ENCODE measurements around the gene CCDC141. TPM values are rescaled to one million over a fixed set of nuclear protein-coding genes. Genes with fewer than 3 reads are reported as not detected.

Gene CCDC141
- total and polyA plus RNA-seq, 12 donors, result 5.2 to 379 (median 224) TPM

DNA sequence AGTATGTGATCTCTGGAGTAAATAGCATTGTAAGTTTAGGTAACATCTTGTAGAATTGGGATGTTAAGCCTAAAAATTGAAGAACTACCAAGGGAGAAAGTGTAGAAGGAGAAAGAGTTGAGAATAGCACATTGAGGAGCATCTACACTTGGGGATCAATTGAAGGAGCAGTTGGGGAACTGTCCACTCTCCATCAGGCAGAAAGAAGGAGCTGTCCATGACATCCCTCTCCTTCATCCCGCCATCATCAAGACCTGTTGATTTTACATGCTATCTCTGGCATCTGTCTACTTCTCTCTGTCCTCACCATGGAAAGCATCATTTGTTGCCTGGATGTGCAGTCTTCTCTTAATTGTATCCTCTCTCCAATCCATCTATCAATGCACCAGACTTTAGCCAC is 87.8 kb downstream of the CCDC141 start:
- no peak overlapping the region for H3K27ac ChIP-seq
- peaks cover 0 to 17% (median 6%) of the 10 kb centered on the region in 9 donors for H3K4me1 ChIP-seq
- H3K36me3 ChIP-seq, result peaks cover 0 to 15% (median 0%) of the 10 kb centered on the region in 9 donors
- no peaks in the 10 kb centered on the region for H3K9me3 ChIP-seq
- WGBS, 2 donors, result 94 to 95% methylated on average over 1 of the region's 1 CpG
- intact Hi-C loops (cut with DNase I), result no loop called here
- TF ChIP-seq, protein P1, sequence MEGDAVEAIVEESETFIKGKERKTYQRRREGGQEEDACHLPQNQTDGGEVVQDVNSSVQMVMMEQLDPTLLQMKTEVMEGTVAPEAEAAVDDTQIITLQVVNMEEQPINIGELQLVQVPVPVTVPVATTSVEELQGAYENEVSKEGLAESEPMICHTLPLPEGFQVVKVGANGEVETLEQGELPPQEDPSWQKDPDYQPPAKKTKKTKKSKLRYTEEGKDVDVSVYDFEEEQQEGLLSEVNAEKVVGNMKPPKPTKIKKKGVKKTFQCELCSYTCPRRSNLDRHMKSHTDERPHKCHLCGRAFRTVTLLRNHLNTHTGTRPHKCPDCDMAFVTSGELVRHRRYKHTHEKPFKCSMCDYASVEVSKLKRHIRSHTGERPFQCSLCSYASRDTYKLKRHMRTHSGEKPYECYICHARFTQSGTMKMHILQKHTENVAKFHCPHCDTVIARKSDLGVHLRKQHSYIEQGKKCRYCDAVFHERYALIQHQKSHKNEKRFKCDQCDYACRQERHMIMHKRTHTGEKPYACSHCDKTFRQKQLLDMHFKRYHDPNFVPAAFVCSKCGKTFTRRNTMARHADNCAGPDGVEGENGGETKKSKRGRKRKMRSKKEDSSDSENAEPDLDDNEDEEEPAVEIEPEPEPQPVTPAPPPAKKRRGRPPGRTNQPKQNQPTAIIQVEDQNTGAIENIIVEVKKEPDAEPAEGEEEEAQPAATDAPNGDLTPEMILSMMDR (IDR thresholded peaks at IDR 0.05), result no peak
- ATAC-seq (peak in 1 of 8 donors; percentile 44), DNase-seq (no peak)
- H3K27me3 ChIP-seq, result no peaks in the 10 kb centered on the region
- no peak overlapping the region for H3K4me3 ChIP-seq

DNA sequence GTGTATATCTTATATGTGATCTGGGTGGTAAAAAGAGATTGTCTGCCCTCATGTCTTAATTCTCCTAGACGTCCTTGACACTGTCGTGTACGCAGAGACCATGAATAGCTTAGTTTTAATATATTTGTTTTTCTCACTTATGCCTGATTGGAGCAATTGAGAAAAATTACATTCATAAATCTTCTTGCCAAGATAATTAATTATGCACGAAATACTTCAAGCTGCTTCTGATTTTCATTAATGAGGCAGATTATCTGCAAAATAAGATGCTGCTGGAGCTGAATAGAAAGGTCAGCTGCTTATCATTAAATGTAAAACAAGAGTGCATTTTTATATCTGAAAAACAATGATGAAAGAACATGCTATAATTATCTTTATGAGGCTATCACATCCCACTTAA is 95.9 kb downstream of the CCDC141 start:
- ATAC-seq, result no peak
- peaks cover 0 to 13% (median 0%) of the 10 kb centered on the region in 9 donors for H3K4me1 ChIP-seq
- DNase-seq, result no peak
- H3K27ac ChIP-seq, result no peak overlapping the region
- no peak overlapping the region for H3K4me3 ChIP-seq
- WGBS, 2 donors, result 75 to 81% methylated on average over 4 of the region's 4 CpGs
- H3K27me3 ChIP-seq, result no peaks in the 10 kb centered on the region
- intact Hi-C loops (cut with DNase I), result loop anchor here in 2 of 10 donors (10.0 kb wide), 1 partner anchor 171 kb away; no protein-coding TSS in a partner anchor
- peaks cover 0 to 8% (median 0%) of the 10 kb centered on the region in 9 donors for H3K36me3 ChIP-seq
- TF ChIP-seq, protein P1 (IDR thresholded peaks at IDR 0.05), result no peak
- H3K9me3 ChIP-seq, result no peaks in the 10 kb centered on the region

- no peaks in the 10 kb centered on the region for H3K9me3 ChIP-seq
- ATAC-seq (no peak), DNase-seq (no peak)
- peaks cover 0 to 4% (median 0%) of the 10 kb centered on the region in 9 donors for H3K36me3 ChIP-seq
- H3K4me1 ChIP-seq, result peaks cover 0 to 24% (median 0%) of the 10 kb centered on the region in 9 donors
- no peak overlapping the region for H3K27ac ChIP-seq
- WGBS, 2 donors, result 77 to 82% methylated on average over 5 of the region's 5 CpGs
- no peak overlapping the region for H3K4me3 ChIP-seq
- TF ChIP-seq, protein P1 (IDR thresholded peaks at IDR 0.05), result no peak
- intact Hi-C loops (cut with DNase I), result loop anchor here in 2 of 10 donors (10.0 kb wide), 1 partner anchor 173 kb away; no protein-coding TSS in a partner anchor
- H3K27me3 ChIP-seq, result no peaks in the 10 kb centered on the region
Observed at GRCh38 chr2:178951266-178952006, 98.5 kb downstream of the CCDC141 start.

- no peak for DNase-seq
- Histone ChIP-seq H3K4me3 (no peak overlapping the region), H3K36me3 (peaks cover 0 to 4% (median 0%) of the 10 kb centered on the region in 9 donors), H3K27me3 (no peaks in the 10 kb centered on the region), H3K9me3 (no peaks in the 10 kb centered on the region), H3K4me1 (peaks cover 0 to 33% (median 0%) of the 10 kb centered on the region in 9 donors), H3K27ac (no peak overlapping the region)
- TF ChIP-seq, protein P1 (IDR thresholded peaks at IDR 0.05), result no peak
- intact Hi-C loops (cut with DNase I), result no loop called here
- ATAC-seq, result no peak
- 46 to 68% methylated on average over 4 of the region's 4 CpGs for WGBS, 2 donors
Observed at GRCh38 chr2:178949584-178949983, 100.4 kb downstream of the CCDC141 start.
